SU-DHL-6 (cell line): ENCODE results near the gene MBTPS2.

Experiments used
- CTCF ChIP-seq: fragments of 200-600 bp; sonication (generic); IDR thresholded peaks from one replicate; pipeline ENCODE4 v1.5.1; 2017; ENCODE audit warnings: antibody characterized with exemption, mild to moderate bottlenecking, low read length, moderate library complexity; ENCODE audit not compliant: insufficient read depth, poor library complexity, severe bottlenecking
- EZH2phosphoT487 ChIP-seq: fragments of 200-600 bp; sonication (generic), shearing (Covaris generic); conservative IDR thresholded peaks from 2 replicates; pipeline ENCODE4 v1.6.1; 2018; ENCODE audit warnings: mild to moderate bottlenecking, antibody characterized with exemption, low read length, moderate library complexity, mixed read lengths

DNA sequence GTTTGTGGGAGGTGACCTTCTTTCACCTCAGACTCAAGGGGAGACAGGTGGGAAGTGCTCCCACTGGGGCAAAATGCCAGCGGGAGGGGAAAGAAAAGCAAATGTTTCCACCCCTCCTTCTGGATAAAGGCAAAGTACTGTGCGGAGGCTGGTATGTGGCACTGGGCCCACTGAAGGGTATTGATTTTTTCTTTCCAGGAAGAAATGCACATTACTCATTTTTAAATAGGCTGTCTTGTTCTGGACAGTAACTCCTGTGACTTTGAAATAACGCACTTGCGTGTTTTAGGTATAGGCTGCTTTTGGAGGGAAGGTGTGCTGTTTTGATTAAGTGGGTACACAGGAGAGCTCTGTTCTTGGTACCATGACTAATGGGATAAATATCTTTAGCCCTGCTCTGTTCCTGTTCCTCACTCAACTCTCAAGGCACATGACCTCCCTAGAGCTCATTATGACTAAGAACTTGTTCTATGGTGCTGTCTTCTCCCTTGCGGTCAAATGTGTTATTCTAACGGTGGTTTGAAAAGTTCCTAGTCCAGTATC, 40.7 kb upstream of the MBTPS2 start:
- no peak for TF ChIP-seq CTCF
- TF ChIP-seq EZH2phosphoT487, result no peak
